RWPE2 (cell line): Measurements from ENCODE around the gene CHCHD6.
A peak's percentile ranks its signal among the peaks of the same experiment; 100 is the strongest.

ENCODE experiments used
- ATAC-seq: fragments of 200-7000 bp; cut with Tn5 transposase; 3 replicates; pipeline ENCODE4 v1.9.1; 2021; ENCODE audit warnings: low read depth
- DNase-seq: peaks from one replicate; pipeline ENCODE4 v3.0.0-alpha.2; 2020; ENCODE audit warnings: low spot score
- H3K27ac ChIP-seq: fragments of 450-650 bp; 2 replicates; pipeline ENCODE4 v1.5.1; 2017; ENCODE audit warnings: mild to moderate bottlenecking; ENCODE audit not compliant: poor library complexity, severe bottlenecking
- H3K27me3 ChIP-seq: fragments of 250-450 bp; sonication (Bioruptor Pico); 2 replicates; pipeline ENCODE4 v1.5.1; 2021; ENCODE audit warnings: mild to moderate bottlenecking, moderate library complexity; ENCODE audit not compliant: insufficient read depth, poor library complexity, severe bottlenecking
- H3K36me3 ChIP-seq: fragments of 250-450 bp; sonication (Bioruptor Pico); 2 replicates; pipeline ENCODE4 v1.5.1; 2020; ENCODE audit warnings: low read depth, mild to moderate bottlenecking, moderate library complexity
- H3K4me1 ChIP-seq: fragments of 250-450 bp; sonication (Bioruptor Pico); 2 replicates; pipeline ENCODE4 v1.5.1; 2021; ENCODE audit warnings: mild to moderate bottlenecking, moderate library complexity; ENCODE audit not compliant: insufficient read depth, poor library complexity, severe bottlenecking
- H3K4me3 ChIP-seq: fragments of 250-450 bp; sonication (Bioruptor Pico); 2 replicates; pipeline ENCODE4 v1.5.1; 2021; ENCODE audit warnings: mild to moderate bottlenecking, moderate library complexity; ENCODE audit not compliant: severe bottlenecking
- H3K9me3 ChIP-seq: fragments of 250-450 bp; sonication (Bioruptor Pico); 2 replicates; pipeline ENCODE4 v1.5.1; 2021; ENCODE audit warnings: mild to moderate bottlenecking, moderate library complexity; ENCODE audit not compliant: severe bottlenecking
- TF ChIP-seq, protein P1 (sequence below): fragments of 450-650 bp; IDR thresholded peaks from one replicate; pipeline ENCODE4 v1.5.1; 2017; ENCODE audit warnings: mild to moderate bottlenecking, moderate library complexity; ENCODE audit not compliant: poor library complexity, severe bottlenecking

CHCHD6 gene, protein sequence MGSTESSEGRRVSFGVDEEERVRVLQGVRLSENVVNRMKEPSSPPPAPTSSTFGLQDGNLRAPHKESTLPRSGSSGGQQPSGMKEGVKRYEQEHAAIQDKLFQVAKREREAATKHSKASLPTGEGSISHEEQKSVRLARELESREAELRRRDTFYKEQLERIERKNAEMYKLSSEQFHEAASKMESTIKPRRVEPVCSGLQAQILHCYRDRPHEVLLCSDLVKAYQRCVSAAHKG

DNA sequence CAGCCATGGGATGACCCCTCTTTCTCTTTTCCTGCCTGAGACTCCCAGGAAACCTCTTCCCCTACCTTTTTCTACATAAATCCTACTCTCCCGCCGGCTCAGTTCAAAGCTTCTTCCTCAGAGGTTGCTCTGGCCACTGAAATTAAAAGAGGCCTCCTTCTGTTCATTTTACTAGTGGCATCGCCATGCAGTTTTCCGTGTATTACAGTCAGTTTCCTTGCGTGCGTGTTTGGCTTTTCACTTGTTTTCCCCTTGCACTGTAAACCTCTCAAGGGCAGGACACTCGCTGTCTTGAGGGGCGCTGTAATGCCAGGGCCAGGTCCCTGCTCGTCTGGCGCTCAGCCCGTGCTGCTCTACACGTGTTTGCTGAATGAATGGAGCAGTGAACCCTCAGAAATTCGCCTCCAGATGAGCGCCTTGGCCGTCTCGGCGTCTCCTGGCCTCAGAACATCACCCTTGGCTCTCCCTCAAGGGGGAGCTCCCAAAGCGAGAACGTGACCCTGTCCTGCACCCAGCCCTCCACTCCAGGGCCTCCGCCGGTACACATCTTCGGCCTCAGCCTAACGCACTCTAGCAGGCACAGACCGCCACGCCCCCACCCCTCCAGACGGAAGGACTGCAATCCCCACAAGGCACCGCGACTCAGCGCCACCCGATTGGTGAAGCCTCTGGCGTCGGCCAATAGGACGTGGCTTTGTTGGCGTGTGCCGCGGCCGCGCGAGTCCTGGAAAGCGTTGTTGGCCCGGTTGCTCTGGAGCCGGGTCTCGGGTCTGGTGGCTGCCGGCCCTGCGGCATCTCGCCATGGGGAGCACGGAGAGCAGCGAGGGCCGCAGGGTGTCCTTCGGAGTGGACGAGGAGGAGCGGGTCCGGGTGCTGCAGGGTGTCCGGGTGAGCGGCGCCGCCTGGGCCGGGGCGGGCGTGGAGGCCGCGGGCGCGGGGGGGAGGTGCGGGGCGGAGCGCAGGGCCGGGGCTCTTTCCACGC lies at the start of gene CHCHD6:
Gene CHCHD6, plus strand, starts transcription at position 729 of the 982 bp plus-strand sequence. Its CDS starts 73 bp downstream, at position 802.
- ATAC-seq (peak; percentile 98), DNase-seq (peak; percentile 96)
- Histone ChIP-seq H3K9me3 (no peaks in the 10 kb centered on the region), H3K36me3 (no peaks in the 10 kb centered on the region), H3K4me1 (peaks cover 2% of the 10 kb centered on the region), H3K4me3 (peak within 1 kb of the TSS; percentile 76), H3K27ac (no peak within 1 kb of the TSS), H3K27me3 (no peaks in the 10 kb centered on the region)
- TF ChIP-seq, protein P1, sequence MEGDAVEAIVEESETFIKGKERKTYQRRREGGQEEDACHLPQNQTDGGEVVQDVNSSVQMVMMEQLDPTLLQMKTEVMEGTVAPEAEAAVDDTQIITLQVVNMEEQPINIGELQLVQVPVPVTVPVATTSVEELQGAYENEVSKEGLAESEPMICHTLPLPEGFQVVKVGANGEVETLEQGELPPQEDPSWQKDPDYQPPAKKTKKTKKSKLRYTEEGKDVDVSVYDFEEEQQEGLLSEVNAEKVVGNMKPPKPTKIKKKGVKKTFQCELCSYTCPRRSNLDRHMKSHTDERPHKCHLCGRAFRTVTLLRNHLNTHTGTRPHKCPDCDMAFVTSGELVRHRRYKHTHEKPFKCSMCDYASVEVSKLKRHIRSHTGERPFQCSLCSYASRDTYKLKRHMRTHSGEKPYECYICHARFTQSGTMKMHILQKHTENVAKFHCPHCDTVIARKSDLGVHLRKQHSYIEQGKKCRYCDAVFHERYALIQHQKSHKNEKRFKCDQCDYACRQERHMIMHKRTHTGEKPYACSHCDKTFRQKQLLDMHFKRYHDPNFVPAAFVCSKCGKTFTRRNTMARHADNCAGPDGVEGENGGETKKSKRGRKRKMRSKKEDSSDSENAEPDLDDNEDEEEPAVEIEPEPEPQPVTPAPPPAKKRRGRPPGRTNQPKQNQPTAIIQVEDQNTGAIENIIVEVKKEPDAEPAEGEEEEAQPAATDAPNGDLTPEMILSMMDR, result peak; percentile 26

DNA sequence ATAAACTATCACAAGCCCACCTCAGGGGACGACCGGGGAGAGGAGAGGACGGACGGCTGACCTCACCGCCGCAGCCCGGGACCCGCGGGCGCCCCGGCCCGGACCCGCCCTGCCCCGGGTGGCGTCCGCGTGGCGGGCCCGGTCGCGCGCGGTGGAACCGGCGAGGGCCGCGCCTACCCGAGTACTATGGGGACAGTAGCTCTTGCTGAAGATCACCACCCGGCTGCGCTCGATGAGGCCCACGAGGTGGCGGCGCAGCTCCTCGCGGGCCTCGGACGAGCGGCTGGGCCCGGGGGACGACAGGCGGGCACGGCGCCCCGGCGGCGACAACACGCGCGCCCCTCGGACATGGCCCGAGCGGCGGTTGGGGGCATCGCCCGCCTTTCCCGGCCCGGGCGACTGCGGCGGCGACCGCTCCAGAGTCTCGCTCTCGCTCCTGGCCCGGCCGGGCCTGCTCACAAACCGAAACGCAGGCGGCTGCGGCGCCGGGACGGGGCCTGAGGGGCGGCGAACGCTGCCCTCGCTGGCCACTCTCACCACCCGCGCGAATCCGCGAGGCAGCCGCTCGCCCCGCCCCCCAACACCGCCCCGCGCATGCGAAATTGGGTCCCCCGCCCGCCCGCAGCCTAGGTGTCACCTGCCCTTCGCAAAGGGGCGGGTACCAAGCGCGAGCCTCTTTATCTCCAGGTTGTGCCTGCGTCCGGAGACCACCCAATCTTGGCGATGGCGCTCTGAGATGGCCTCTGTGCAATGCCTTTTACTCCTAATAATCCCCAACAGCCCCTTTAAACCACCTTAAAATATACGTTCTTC lies 49.3 kb upstream of the CHCHD6 start, which contains the start of gene TXNRD3:
Gene TXNRD3, minus strand, starts transcription at position 554 of the 813 bp plus-strand sequence.
- ATAC-seq (peak; percentile 89), DNase-seq (peak; percentile 83)
- Histone ChIP-seq H3K27ac (peak within 1 kb of the TSS; percentile 39), H3K4me3 (peak within 1 kb of the TSS; percentile 70), H3K4me1 (peaks cover 7% of the 10 kb centered on the region), H3K9me3 (no peaks in the 10 kb centered on the region), H3K36me3 (no peaks in the 10 kb centered on the region), H3K27me3 (no peaks in the 10 kb centered on the region)
- TF ChIP-seq, protein P1, result peak; percentile 1

DNA sequence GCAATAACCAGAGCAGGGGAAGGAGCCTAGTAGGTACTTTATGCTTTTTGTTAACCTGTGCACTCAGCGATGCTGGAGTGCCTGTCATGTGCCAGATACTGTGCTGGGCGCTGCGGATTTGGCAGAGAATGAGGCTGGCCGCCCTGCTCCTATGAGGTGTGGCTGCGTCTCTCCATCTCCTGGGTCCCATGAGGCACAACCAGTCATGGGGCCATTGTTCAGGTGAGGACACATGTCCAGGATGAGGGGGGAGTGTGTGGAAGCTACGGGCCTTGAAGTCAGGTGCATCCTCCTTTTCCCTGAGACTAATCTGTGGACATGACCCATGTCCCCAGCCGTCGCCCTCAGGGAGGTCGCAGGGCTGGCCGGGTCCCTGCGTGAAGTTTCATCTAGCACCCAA lies 48.2 kb upstream of the CHCHD6 start:
- Histone ChIP-seq H3K4me3 (no peak overlapping the region), H3K9me3 (no peaks in the 10 kb centered on the region), H3K36me3 (no peaks in the 10 kb centered on the region), H3K4me1 (peaks cover 7% of the 10 kb centered on the region), H3K27ac (no peak overlapping the region), H3K27me3 (no peaks in the 10 kb centered on the region)
- DNase-seq (no peak), ATAC-seq (no peak)
- TF ChIP-seq, protein P1, result no peak

DNA sequence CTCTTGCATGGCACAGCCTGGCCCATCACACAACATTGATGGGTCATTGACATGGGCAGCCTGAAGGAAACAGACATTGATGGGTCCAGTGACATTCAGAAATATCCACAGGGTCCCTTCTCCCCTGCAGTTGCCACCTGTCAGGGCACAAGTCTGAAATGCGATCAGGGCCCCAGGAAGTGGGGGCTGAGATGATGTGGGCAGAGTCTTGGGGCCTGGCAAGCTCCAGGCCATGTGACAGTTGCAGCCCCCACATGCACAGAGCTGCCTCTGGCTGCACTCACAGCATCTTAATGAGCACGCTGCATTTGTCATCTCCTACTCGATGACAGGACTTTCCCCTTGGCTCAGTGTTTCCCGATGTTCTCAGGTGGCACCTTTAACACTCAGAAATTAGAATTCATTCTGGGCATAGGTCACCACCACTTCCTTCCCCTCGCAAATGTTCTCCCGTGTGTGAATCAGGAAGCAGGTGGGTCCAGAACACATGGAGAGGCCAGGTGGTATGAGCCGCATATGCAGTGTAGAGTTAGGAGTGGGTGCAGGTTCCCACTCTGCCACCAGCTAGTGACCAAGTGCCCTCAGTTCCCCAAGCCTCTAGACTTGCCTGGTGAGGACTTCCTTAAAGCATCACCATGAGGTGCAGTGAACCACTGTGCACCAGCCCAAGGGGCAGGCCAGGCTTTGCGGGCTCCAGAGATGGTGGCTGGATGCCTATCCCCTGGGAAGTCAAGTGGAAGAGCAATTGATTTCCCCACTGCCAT lies 47.5 kb upstream of the CHCHD6 start:
- Histone ChIP-seq H3K9me3 (no peaks in the 10 kb centered on the region), H3K4me3 (no peak overlapping the region), H3K27ac (no peak overlapping the region), H3K4me1 (peaks cover 7% of the 10 kb centered on the region), H3K27me3 (no peaks in the 10 kb centered on the region), H3K36me3 (no peaks in the 10 kb centered on the region)
- TF ChIP-seq, protein P1, result no peak
- DNase-seq (no peak), ATAC-seq (no peak)
